Liver (tissue), 9 donors: ENCODE measurements around the gene PLXDC2. TPM values are rescaled to one million over a fixed set of nuclear protein-coding genes. Genes with fewer than 3 reads are reported as not detected.

Experiments
- DNase-seq: peaks from one replicate; pipeline ENCODE4 v3.0.0-alpha.2; 2017; ENCODE audit warnings: low spot score
- H3K27ac ChIP-seq, 2 donors: one replicate each; pipeline ENCODE4 v1.7.0; 2013; ENCODE audit warnings: inconsistent platforms in 2 of 2, low read length in 2 of 2, control low read depth in 1 of 2, low read depth in 1 of 2, mild to moderate bottlenecking in 1 of 2
- H3K27me3 ChIP-seq, 4 donors: one replicate each; pipeline versions ENCODE4 v1.6.1 to v1.7.0; 2013; ENCODE audit warnings: low read length in 3 of 4, inconsistent platforms in 1 of 4, mild to moderate bottlenecking in 1 of 4, moderate library complexity in 1 of 4; ENCODE audit not compliant: control insufficient read depth in 4 of 4, insufficient read depth in 4 of 4
- H3K36me3 ChIP-seq, 4 donors: one replicate each; pipeline versions ENCODE4 v1.6.1 to v1.7.0; 2013; ENCODE audit warnings: low read length in 3 of 4, mild to moderate bottlenecking in 3 of 4, low read depth in 1 of 4, moderate library complexity in 1 of 4; ENCODE audit not compliant: control insufficient read depth in 4 of 4, insufficient read depth in 3 of 4
- H3K4me1 ChIP-seq, 4 donors: one replicate each; pipeline versions ENCODE4 v1.6.1 to v1.7.0; 2013; ENCODE audit warnings: low read length in 3 of 4, mild to moderate bottlenecking in 3 of 4, moderate library complexity in 1 of 4; ENCODE audit not compliant: control insufficient read depth in 4 of 4, insufficient read depth in 4 of 4
- H3K4me3 ChIP-seq, 3 donors: one replicate each; pipeline versions ENCODE4 v1.6.1 to v1.7.0; 2013; ENCODE audit warnings: low read length in 3 of 3, control low read depth in 1 of 3, low read depth in 1 of 3, mild to moderate bottlenecking in 1 of 3
- H3K9ac ChIP-seq, 2 donors: one replicate each; pipeline ENCODE4 v1.7.0; 2013; ENCODE audit warnings: low read length in 2 of 2, mild to moderate bottlenecking in 2 of 2, moderate library complexity in 2 of 2, control low read depth in 1 of 2, low read depth in 1 of 2
- H3K9me3 ChIP-seq, 4 donors: one replicate each; pipeline versions ENCODE4 v1.6.1 to v1.7.0; 2013; ENCODE audit warnings: low read length in 3 of 4; ENCODE audit not compliant: control insufficient read depth in 4 of 4
- CTCF ChIP-seq: fragments of 150-350 bp; IDR thresholded peaks from 2 replicates; pipeline ENCODE4 v1.5.1; 2017; ENCODE audit warnings: improper control_type of control experiment, low read depth, low read length; ENCODE audit not compliant: missing input control
- EGR1 ChIP-seq, 2 donors: IDR thresholded peaks; 2 replicates each; pipeline ENCODE4 v1.6.1; 2016 to 2018; ENCODE audit warnings: antibody characterized with exemption in 2 of 2, low read depth in 2 of 2
- FOXA1 ChIP-seq: IDR thresholded peaks from 2 replicates; pipeline ENCODE4 v1.6.1; 2016; ENCODE audit warnings: antibody characterized with exemption
- FOXA2 ChIP-seq: IDR thresholded peaks from 2 replicates; pipeline ENCODE4 v1.6.1; 2016; ENCODE audit warnings: antibody characterized with exemption
- GABPA ChIP-seq, 2 donors: IDR thresholded peaks in 1 of 2; conservative IDR thresholded peaks in 1 of 2; 2 replicates each; pipeline ENCODE4 v1.6.1; 2016; ENCODE audit warnings: antibody characterized with exemption in 2 of 2, mild to moderate bottlenecking in 1 of 2, moderate library complexity in 1 of 2
- HNF4A ChIP-seq, 2 donors: conservative IDR thresholded peaks; 2 replicates each; pipeline ENCODE4 v1.6.1; 2016; ENCODE audit warnings: antibody characterized with exemption in 2 of 2, mild to moderate bottlenecking in 2 of 2
- HNF4G ChIP-seq: IDR thresholded peaks from 2 replicates; pipeline ENCODE4 v1.6.1; 2016; ENCODE audit warnings: antibody characterized with exemption
- JUND ChIP-seq, 2 donors: IDR thresholded peaks; 2 replicates each; pipeline ENCODE4 v1.6.1; 2016; ENCODE audit warnings: antibody characterized with exemption in 2 of 2
- NR2F2 ChIP-seq: IDR thresholded peaks from 2 replicates; pipeline ENCODE4 v1.6.1; 2016; ENCODE audit warnings: antibody characterized with exemption
- RAD21 ChIP-seq, 2 donors: IDR thresholded peaks; 2 replicates each; pipeline ENCODE4 v1.6.1; 2016; ENCODE audit warnings: antibody characterized with exemption in 2 of 2, mild to moderate bottlenecking in 2 of 2
- RXRA ChIP-seq, 2 donors: IDR thresholded peaks; 2 replicates each; pipeline ENCODE4 v1.6.1; 2017 to 2018; ENCODE audit warnings: antibody characterized with exemption in 2 of 2, mild to moderate bottlenecking in 1 of 2
- TAF1 ChIP-seq: conservative IDR thresholded peaks from 2 replicates; pipeline ENCODE4 v1.6.1; 2016; ENCODE audit warnings: antibody characterized with exemption, mild to moderate bottlenecking
- YY1 ChIP-seq: IDR thresholded peaks from 2 replicates; pipeline ENCODE4 v1.6.1; 2016; ENCODE audit warnings: antibody characterized with exemption, mild to moderate bottlenecking
- WGBS: extraction: QIAGEN DNeasy Blood & Tissue Kit; methylation state at CpG from one replicate; pipeline ENCODE4 v1.1.7; 2013; 5-methylcytosine and 5-hydroxymethylcytosine counted together
- polyA plus RNA-seq, 2 donors: library from polyadenylated mRNA; stranded (reverse) in 1 of 2; unstranded in 1 of 2; fragments of 200-250 nt in 1 of 2; fragments of >200 nt in 1 of 2; fragmentation: Nextera tagmentation in 1 of 2; extraction: Ambion mirVana in 1 of 2; gene quantifications; one replicate each; pipeline versions ENCODE4 v1.2.1 to v1.2.3, GENCODE V29; 2013 to 2015
- total RNA-seq, 2 donors: library from RNA; depleted of rRNA; stranded (reverse); fragments of >200 nt; gene quantifications; one replicate each; pipeline ENCODE4 v1.2.3, GENCODE V29; 2014
- TF ChIP-seq, protein P1 (sequence below): IDR thresholded peaks from 2 replicates; pipeline ENCODE4 v1.6.1; 2016; ENCODE audit warnings: antibody characterized with exemption
- TF ChIP-seq, protein P2 (sequence below): IDR thresholded peaks from 2 replicates; pipeline ENCODE4 v1.6.1; 2016; ENCODE audit warnings: antibody characterized with exemption, mild to moderate bottlenecking
- TF ChIP-seq, protein P3 (sequence below): IDR thresholded peaks from 2 replicates; pipeline ENCODE4 v1.6.1; 2016; ENCODE audit warnings: antibody characterized with exemption
- donor health status: healthy.
- donor health status: healthy.
- donor health status: healthy.
- donor health status: healthy.
- donor health status: healthy.

The PLXDC2 gene
- total and polyA plus RNA-seq, 4 donors, result 1.4 to 5.1 (median 2.4) TPM

- no peaks in the 10 kb centered on the region for H3K36me3 ChIP-seq
- H3K27me3 ChIP-seq, result no peaks in the 10 kb centered on the region
- no peak overlapping the region for H3K27ac ChIP-seq
- 17% methylated on average over 3 of the region's 3 CpGs for WGBS
- no peak for TF ChIP-seq EGR1 (IDR thresholded peaks at IDR 0.05; ENCODE audit: low read depth in 2 of 2)
- peak; percentile 88 to 92 for TF ChIP-seq RAD21 (IDR thresholded peaks at IDR 0.05)
- TF ChIP-seq JUND (IDR thresholded peaks at IDR 0.05), result no peak
- no peak for TF ChIP-seq GABPA (IDR thresholded peaks at IDR 0.05 in 1 of 2, conservative IDR thresholded peaks at IDR 0.05 in 1 of 2)
- peak; percentile 82 for TF ChIP-seq CTCF
- no peaks in the 10 kb centered on the region for H3K4me1 ChIP-seq
- no peak for DNase-seq
- no peak overlapping the region for H3K4me3 ChIP-seq
- H3K9me3 ChIP-seq, result no peaks in the 10 kb centered on the region
- H3K9ac ChIP-seq, result no peak overlapping the region
Measured at GRCh38 chr10:19788075-19788686, 28.1 kb upstream of the PLXDC2 start.

- WGBS, result 75% methylated on average over 2 of the region's 2 CpGs
Measured at GRCh38 chr10:19788902-19789301, 27.3 kb upstream of the PLXDC2 start.

More at GRCh38 chr10:19788902-19789301, 27.3 kb upstream of the PLXDC2 start:
- TF ChIP-seq, protein P1, sequence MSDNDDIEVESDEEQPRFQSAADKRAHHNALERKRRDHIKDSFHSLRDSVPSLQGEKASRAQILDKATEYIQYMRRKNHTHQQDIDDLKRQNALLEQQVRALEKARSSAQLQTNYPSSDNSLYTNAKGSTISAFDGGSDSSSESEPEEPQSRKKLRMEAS, result no peak
- TF ChIP-seq EGR1 (IDR thresholded peaks at IDR 0.05; ENCODE audit: low read depth in 2 of 2) (no peak), RAD21 (IDR thresholded peaks at IDR 0.05) (no peak), YY1 (no peak), RXRA (IDR thresholded peaks at IDR 0.05) (no peak), TAF1 (no peak), NR2F2 (no peak), JUND (IDR thresholded peaks at IDR 0.05) (no peak), HNF4G (no peak), CTCF (no peak), FOXA1 (no peak), HNF4A (conservative IDR thresholded peaks at IDR 0.05) (no peak), FOXA2 (no peak)
- TF ChIP-seq, protein P2, sequence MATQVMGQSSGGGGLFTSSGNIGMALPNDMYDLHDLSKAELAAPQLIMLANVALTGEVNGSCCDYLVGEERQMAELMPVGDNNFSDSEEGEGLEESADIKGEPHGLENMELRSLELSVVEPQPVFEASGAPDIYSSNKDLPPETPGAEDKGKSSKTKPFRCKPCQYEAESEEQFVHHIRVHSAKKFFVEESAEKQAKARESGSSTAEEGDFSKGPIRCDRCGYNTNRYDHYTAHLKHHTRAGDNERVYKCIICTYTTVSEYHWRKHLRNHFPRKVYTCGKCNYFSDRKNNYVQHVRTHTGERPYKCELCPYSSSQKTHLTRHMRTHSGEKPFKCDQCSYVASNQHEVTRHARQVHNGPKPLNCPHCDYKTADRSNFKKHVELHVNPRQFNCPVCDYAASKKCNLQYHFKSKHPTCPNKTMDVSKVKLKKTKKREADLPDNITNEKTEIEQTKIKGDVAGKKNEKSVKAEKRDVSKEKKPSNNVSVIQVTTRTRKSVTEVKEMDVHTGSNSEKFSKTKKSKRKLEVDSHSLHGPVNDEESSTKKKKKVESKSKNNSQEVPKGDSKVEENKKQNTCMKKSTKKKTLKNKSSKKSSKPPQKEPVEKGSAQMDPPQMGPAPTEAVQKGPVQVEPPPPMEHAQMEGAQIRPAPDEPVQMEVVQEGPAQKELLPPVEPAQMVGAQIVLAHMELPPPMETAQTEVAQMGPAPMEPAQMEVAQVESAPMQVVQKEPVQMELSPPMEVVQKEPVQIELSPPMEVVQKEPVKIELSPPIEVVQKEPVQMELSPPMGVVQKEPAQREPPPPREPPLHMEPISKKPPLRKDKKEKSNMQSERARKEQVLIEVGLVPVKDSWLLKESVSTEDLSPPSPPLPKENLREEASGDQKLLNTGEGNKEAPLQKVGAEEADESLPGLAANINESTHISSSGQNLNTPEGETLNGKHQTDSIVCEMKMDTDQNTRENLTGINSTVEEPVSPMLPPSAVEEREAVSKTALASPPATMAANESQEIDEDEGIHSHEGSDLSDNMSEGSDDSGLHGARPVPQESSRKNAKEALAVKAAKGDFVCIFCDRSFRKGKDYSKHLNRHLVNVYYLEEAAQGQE, result no peak
- TF ChIP-seq, protein P3, sequence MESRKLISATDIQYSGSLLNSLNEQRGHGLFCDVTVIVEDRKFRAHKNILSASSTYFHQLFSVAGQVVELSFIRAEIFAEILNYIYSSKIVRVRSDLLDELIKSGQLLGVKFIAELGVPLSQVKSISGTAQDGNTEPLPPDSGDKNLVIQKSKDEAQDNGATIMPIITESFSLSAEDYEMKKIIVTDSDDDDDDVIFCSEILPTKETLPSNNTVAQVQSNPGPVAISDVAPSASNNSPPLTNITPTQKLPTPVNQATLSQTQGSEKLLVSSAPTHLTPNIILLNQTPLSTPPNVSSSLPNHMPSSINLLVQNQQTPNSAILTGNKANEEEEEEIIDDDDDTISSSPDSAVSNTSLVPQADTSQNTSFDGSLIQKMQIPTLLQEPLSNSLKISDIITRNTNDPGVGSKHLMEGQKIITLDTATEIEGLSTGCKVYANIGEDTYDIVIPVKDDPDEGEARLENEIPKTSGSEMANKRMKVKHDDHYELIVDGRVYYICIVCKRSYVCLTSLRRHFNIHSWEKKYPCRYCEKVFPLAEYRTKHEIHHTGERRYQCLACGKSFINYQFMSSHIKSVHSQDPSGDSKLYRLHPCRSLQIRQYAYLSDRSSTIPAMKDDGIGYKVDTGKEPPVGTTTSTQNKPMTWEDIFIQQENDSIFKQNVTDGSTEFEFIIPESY, result no peak
- no peak for DNase-seq
- H3K27me3 ChIP-seq, result no peaks in the 10 kb centered on the region
- H3K4me3 ChIP-seq, result no peak overlapping the region
- no peaks in the 10 kb centered on the region for H3K9me3 ChIP-seq
- H3K36me3 ChIP-seq, result no peaks in the 10 kb centered on the region
- no peak overlapping the region for H3K9ac ChIP-seq
- H3K27ac ChIP-seq, result no peak overlapping the region
- no peaks in the 10 kb centered on the region for H3K4me1 ChIP-seq
